Left lung (tissue), 10 donors: Measurements from ENCODE around the gene FERMT1. TPM values are rescaled to one million over a fixed set of nuclear protein-coding genes. Genes with fewer than 3 reads are reported as not detected.
"Not testable (repeated sequence)": the region's sequence is repeated elsewhere in the genome, so short reads cannot be mapped to it uniquely, and the experiment has no call there.

Experiments used
- ATAC-seq: fragments of 200-7000 bp; cut with Tn5 transposase; one replicate; pipeline ENCODE4 v1.9.1; 2020; ENCODE audit warnings: moderate library complexity
- DNase-seq, 4 donors: peaks; one replicate each; pipeline ENCODE4 v3.0.0-alpha.2; 2013 to 2020
- H3K27ac ChIP-seq, 2 donors: fragments of 200-600 bp; sonication (generic) in 1 of 2; one replicate each; pipeline versions ENCODE4 v1.5.0 to v1.8.0; 2020 to 2021
- H3K27me3 ChIP-seq, 2 donors: fragments of 200-600 bp; sonication (generic) in 1 of 2; one replicate each; pipeline versions ENCODE4 v1.5.0 to v1.8.0; 2020 to 2021
- H3K36me3 ChIP-seq, 2 donors: fragments of 200-600 bp; sonication (generic) in 1 of 2; one replicate each; pipeline versions ENCODE4 v1.5.0 to v1.8.0; 2020 to 2021
- H3K4me1 ChIP-seq, 2 donors: fragments of 200-600 bp; one replicate each; pipeline ENCODE4 v1.8.0; 2021
- H3K4me3 ChIP-seq, 2 donors: fragments of 200-600 bp; sonication (generic) in 1 of 2; one replicate each; pipeline versions ENCODE4 v1.5.0 to v1.8.0; 2020 to 2021; ENCODE audit warnings: mild to moderate bottlenecking in 1 of 2
- H3K9me3 ChIP-seq, 2 donors: fragments of 200-600 bp; sonication (generic) in 1 of 2; one replicate each; pipeline versions ENCODE4 v1.5.0 to v1.8.0; 2020 to 2021
- intact Hi-C, 2 donors: fragments of 100-400 bp; cut with DNase I; formaldehyde crosslinking; loops; one replicate each; pipeline versions ENCODE4 v1.11.2 to v1.14.2; 2022
- polyA plus RNA-seq, 6 donors: library from polyadenylated mRNA; unstranded; fragments of 120-200 nt; gene quantifications; one replicate each; pipeline ENCODE4 v1.2.1, GENCODE V29; 2013; ENCODE audit not compliant: insufficient read length in 6 of 6
- total RNA-seq, 2 donors: library from RNA; stranded (reverse); fragmentation: NEBNext Ultra II Directional; extraction: Animal tissue kit (Norgen Biotek cat#: 25700); gene quantifications; one replicate each; pipeline ENCODE4 v1.2.1, GENCODE V29; 2021
- TF ChIP-seq, protein P1 (sequence below), 2 donors: fragments of 200-600 bp; sonication (generic) in 1 of 2; IDR thresholded peaks; one replicate each; pipeline versions ENCODE4 v1.5.0 to v1.8.0; 2021; ENCODE audit warnings: antibody characterized with exemption in 2 of 2
- donor health status: DM: no; HTN: yes; CAD: no.
- donor health status: DM: no; HTN: no; CAD: no.

FERMT1 gene
- total and polyA plus RNA-seq, 8 donors = 3.1 to 7.2 (median 4.9) TPM

GRCh38 chr20:6057139-6057538 is 65.7 kb downstream of the FERMT1 start:
- intact Hi-C loops = no loop called here
- ATAC-seq = peak; percentile 63
- H3K27ac ChIP-seq = peak overlapping the region in 1 of 2 donors; percentile 71
- H3K36me3 ChIP-seq = no peaks in the 10 kb centered on the region
- H3K9me3 ChIP-seq = no peaks in the 10 kb centered on the region
- TF ChIP-seq, protein P1, sequence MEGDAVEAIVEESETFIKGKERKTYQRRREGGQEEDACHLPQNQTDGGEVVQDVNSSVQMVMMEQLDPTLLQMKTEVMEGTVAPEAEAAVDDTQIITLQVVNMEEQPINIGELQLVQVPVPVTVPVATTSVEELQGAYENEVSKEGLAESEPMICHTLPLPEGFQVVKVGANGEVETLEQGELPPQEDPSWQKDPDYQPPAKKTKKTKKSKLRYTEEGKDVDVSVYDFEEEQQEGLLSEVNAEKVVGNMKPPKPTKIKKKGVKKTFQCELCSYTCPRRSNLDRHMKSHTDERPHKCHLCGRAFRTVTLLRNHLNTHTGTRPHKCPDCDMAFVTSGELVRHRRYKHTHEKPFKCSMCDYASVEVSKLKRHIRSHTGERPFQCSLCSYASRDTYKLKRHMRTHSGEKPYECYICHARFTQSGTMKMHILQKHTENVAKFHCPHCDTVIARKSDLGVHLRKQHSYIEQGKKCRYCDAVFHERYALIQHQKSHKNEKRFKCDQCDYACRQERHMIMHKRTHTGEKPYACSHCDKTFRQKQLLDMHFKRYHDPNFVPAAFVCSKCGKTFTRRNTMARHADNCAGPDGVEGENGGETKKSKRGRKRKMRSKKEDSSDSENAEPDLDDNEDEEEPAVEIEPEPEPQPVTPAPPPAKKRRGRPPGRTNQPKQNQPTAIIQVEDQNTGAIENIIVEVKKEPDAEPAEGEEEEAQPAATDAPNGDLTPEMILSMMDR (IDR thresholded peaks at IDR 0.05) = no peak
- peaks cover 3 to 5% of the 10 kb centered on the region in 2 donors for H3K4me1 ChIP-seq
- no peak overlapping the region for H3K4me3 ChIP-seq
- peak in 1 of 4 donors; percentile 62 for DNase-seq
- H3K27me3 ChIP-seq = peaks cover 0 to 38% of the 10 kb centered on the region in 2 donors

GRCh38 chr20:6055981-6056569 is 66.8 kb downstream of the FERMT1 start:
- TF ChIP-seq, protein P1 (IDR thresholded peaks at IDR 0.05) = no peak
- no peak for ATAC-seq
- peaks cover 0 to 49% of the 10 kb centered on the region in 2 donors for H3K27me3 ChIP-seq
- no peaks in the 10 kb centered on the region for H3K9me3 ChIP-seq
- no peak overlapping the region for H3K4me3 ChIP-seq
- H3K27ac ChIP-seq = no peak overlapping the region
- no peaks in the 10 kb centered on the region for H3K36me3 ChIP-seq
- no peak for DNase-seq
- H3K4me1 ChIP-seq = peaks cover 3 to 12% of the 10 kb centered on the region in 2 donors
- intact Hi-C loops = no loop called here

DNA sequence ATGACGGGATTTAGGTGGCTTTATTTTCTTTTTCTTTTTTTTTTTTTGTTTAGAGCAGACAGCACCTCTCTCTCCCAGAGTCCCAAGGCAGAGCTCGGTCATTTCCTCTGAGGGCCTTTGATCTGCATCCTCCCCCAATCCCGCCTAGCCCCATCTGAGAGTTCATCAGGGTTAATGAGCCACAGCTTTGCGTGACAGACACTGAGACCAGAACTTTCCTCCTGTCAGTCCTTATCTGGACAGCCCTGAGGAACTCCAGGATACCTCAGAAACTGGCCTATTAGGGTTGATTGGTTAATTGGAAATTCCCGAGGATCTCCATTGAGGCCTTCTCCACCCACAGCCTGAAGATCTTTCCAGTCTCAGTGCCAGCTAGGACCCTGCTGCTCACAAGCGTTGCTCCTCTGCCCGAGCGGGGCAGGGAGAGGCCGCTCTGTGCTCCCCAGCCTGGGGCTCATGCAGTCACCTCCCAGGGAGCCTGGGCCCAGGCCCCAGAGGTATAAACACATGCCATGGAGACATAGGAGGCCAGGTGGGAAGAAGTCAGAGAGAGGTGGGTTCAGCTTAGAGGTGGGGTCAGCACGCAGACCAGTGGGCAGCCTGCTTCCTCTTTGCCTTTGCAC is 67.6 kb downstream of the FERMT1 start:
- TF ChIP-seq, protein P1 (IDR thresholded peaks at IDR 0.05) = no peak
- intact Hi-C loops = no loop called here
- no peak overlapping the region for H3K27ac ChIP-seq
- no peaks in the 10 kb centered on the region for H3K9me3 ChIP-seq
- H3K27me3 ChIP-seq = peaks cover 3 to 57% of the 10 kb centered on the region in 2 donors
- H3K4me1 ChIP-seq = peaks cover 3 to 12% of the 10 kb centered on the region in 2 donors
- no peak for ATAC-seq
- DNase-seq = no peak
- no peaks in the 10 kb centered on the region for H3K36me3 ChIP-seq
- H3K4me3 ChIP-seq = no peak overlapping the region

DNA sequence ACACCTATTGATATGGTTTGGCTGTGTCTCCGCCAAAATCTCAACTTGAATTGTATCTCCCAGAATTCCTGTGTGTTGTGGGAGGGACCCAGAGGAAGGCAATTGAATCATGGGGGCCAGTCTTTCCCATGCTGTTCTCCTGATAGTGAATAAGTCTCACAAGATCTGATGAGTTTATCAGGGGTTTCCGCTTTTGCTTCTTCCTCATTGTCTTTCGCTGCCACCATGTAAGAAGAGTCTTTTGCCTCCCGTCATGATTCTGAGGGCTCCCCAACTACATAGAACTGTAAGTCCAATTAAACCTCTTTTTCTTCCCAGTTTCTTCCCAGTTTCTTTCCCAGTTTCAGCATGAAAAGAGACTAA is 68.2 kb downstream of the FERMT1 start:
- H3K27ac ChIP-seq, H3K36me3 ChIP-seq, ATAC-seq, intact Hi-C loops, H3K9me3 ChIP-seq, H3K4me3 ChIP-seq, DNase-seq: not testable (repeated sequence)
- H3K4me1 ChIP-seq = peaks cover 3 to 12% of the 10 kb centered on the region in 2 donors
- peaks cover 3 to 59% of the 10 kb centered on the region in 2 donors for H3K27me3 ChIP-seq

DNA sequence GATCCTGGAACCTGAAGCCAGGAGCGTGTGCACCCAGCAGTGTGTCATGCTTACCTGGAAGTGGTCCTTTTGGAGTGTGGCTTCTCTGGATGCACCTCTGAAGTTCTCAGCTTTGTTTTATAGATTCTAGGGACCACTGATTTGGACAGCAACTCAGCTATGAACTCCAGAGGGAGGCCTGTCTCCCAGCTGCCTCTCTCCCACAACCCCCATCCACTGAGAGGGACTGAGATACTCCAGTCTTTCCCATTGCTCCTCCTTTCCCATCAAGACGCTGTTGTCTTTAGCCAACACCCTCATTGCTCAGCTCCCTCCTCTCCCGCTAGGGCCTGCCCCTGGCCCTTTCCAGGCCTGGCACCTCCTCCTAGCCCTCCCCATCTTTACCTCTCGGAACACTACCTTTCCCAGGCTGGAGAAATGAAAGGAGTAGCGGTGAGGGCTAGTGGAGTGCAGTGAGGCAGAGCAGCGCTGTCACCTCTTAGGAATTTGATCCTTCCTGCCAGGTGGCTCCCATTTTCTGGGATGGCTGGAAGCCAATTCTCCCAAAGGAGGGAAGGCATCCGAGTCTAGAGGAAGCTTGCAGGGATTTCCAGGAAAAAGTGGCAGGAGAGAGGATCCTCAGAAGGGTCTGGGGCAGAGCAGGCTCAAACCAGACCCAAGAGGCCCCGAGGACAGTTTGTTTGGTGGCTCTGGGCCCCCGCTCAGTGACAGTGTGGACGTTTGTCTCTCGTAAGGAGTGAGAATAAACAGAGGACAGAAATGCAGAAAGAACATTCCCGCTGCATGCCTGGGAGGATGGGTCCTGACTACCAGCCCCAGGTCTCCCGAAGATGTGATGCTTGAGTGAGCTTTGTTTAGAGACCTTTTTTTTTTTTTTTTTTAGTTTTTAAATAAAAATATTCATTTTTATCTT is 68.8 kb downstream of the FERMT1 start, which contains the start of gene LRRN4:
Gene LRRN4, minus strand, starts transcription at position 285 of the 913 bp plus-strand sequence. CDS start 1,261 bp downstream, outside the sequence.
- H3K4me3 ChIP-seq = peak within 1 kb of the TSS in 1 of 2 donors; percentile 36
- ATAC-seq (peak; percentile 67), DNase-seq (peak in 1 of 4 donors; percentile 66)
- H3K9me3 ChIP-seq = no peaks in the 10 kb centered on the region
- H3K36me3 ChIP-seq = no peaks in the 10 kb centered on the region
- peaks cover 3 to 52% of the 10 kb centered on the region in 2 donors for H3K27me3 ChIP-seq
- TF ChIP-seq, protein P1 (IDR thresholded peaks at IDR 0.05) = no peak
- peaks cover 3 to 12% of the 10 kb centered on the region in 2 donors for H3K4me1 ChIP-seq
- H3K27ac ChIP-seq = no peak within 1 kb of the TSS
- intact Hi-C loops = no loop called here
